Gastrocnemius medialis (tissue), 4 donors: Measurements from ENCODE around the gene KCNB1. TPM values are rescaled to one million over a fixed set of nuclear protein-coding genes. Genes with fewer than 3 reads are reported as not detected.

Source experiments
- ATAC-seq, 2 donors: fragments of 150-250 bp; one replicate each; pipeline ENCODE4 v1.9.1; 2016
- DNase-seq, 2 donors: peaks; one replicate each; pipeline ENCODE4 v3.0.0-alpha.2; 2019
- H3K27ac ChIP-seq, 4 donors: fragments of 200-600 bp; sonication (generic); 1 replicate in 1 of 4; 2 replicates in 3 of 4; pipeline ENCODE4 v1.5.1; 2016 to 2018; ENCODE audit warnings: mild to moderate bottlenecking in 2 of 4, moderate library complexity in 1 of 4
- H3K27me3 ChIP-seq, 3 donors: fragments of 200-600 bp; sonication (generic) in 2 of 3; 1 replicate in 1 of 3; 2 replicates in 2 of 3; pipeline versions ENCODE4 v1.5.1 to v1.6.0; 2016 to 2019; ENCODE audit warnings: mild to moderate bottlenecking in 1 of 3, moderate library complexity in 1 of 3
- H3K36me3 ChIP-seq, 2 donors: fragments of 200-600 bp; sonication (generic) in 1 of 2; one replicate each; pipeline ENCODE4 v1.5.1; 2017 to 2018
- H3K4me1 ChIP-seq, 2 donors: fragments of 200-600 bp; sonication (generic) in 1 of 2; one replicate each; pipeline ENCODE4 v1.5.1; 2016 to 2017; ENCODE audit warnings: mild to moderate bottlenecking in 2 of 2
- H3K4me3 ChIP-seq, 4 donors: fragments of 200-600 bp; sonication (generic) in 3 of 4; 1 replicate in 1 of 4; 2 replicates in 3 of 4; pipeline ENCODE4 v1.5.1; 2016 to 2019; ENCODE audit warnings: mild to moderate bottlenecking in 2 of 4
- H3K9me3 ChIP-seq, 3 donors: fragments of 200-600 bp; sonication (generic) in 2 of 3; 1 replicate in 1 of 3; 2 replicates in 2 of 3; pipeline ENCODE4 v1.5.1; 2016 to 2019
- POLR2A ChIP-seq, 2 donors: fragments of 450-650 bp; IDR thresholded peaks; one replicate each; pipeline ENCODE4 v1.6.1; 2017; ENCODE audit warnings: antibody characterized with exemption in 2 of 2, mild to moderate bottlenecking in 2 of 2, moderate library complexity in 2 of 2
- in situ Hi-C, 4 donors: fragments of 200-750 bp; cut with MboI; loops; one replicate each; pipeline versions ENCODE4 v1.15.0 to v1.8.0; 2017; ENCODE audit warnings: low sequenced_read_pairs in 4 of 4
- intact Hi-C: fragments of 100-400 bp; cut with DNase I; formaldehyde crosslinking; loops from one replicate; pipeline ENCODE4 v1.15.1; 2023; ENCODE audit warnings: low total_unique reads
- total RNA-seq, 4 donors: library from RNA; depleted of rRNA; stranded (reverse); fragments of >200 nt; gene quantifications; one replicate each; pipeline versions ENCODE4 v1.1.0 to v1.2.3, GENCODE V29; 2016
- TF ChIP-seq, protein P1 (sequence below), 5 experiments: fragments of 450-650 bp in 3 of 5; fragments of 200-600 bp in 2 of 5; sonication (generic) in 2 of 5; IDR thresholded peaks in 4 of 5; conservative IDR thresholded peaks in 1 of 5; 1 replicate in 4 of 5; 2 replicates in 1 of 5; pipeline ENCODE4 v1.5.1; 2016 to 2019; ENCODE audit warnings: antibody characterized with exemption in 5 of 5, mild to moderate bottlenecking in 3 of 5, moderate library complexity in 3 of 5

The KCNB1 gene
- total RNA-seq, 4 donors from 2014 or later = 6.6 to 34.7 (median 9.4) TPM

GRCh38 chr20:49319208-49319809 is 163.2 kb downstream of the KCNB1 start:
- Histone ChIP-seq H3K4me3 (peak overlapping the region; percentile 23 to 54 (median 39)), H3K27me3 (peaks cover 37 to 45% (median 40%) of the 10 kb centered on the region in 3 donors), H3K9me3 (no peaks in the 10 kb centered on the region), H3K36me3 (no peaks in the 10 kb centered on the region), H3K27ac (no peak overlapping the region), H3K4me1 (peaks cover 11 to 13% of the 10 kb centered on the region in 2 donors)
- no peak for TF ChIP-seq POLR2A (IDR thresholded peaks at IDR 0.05)
- TF ChIP-seq, protein P1, sequence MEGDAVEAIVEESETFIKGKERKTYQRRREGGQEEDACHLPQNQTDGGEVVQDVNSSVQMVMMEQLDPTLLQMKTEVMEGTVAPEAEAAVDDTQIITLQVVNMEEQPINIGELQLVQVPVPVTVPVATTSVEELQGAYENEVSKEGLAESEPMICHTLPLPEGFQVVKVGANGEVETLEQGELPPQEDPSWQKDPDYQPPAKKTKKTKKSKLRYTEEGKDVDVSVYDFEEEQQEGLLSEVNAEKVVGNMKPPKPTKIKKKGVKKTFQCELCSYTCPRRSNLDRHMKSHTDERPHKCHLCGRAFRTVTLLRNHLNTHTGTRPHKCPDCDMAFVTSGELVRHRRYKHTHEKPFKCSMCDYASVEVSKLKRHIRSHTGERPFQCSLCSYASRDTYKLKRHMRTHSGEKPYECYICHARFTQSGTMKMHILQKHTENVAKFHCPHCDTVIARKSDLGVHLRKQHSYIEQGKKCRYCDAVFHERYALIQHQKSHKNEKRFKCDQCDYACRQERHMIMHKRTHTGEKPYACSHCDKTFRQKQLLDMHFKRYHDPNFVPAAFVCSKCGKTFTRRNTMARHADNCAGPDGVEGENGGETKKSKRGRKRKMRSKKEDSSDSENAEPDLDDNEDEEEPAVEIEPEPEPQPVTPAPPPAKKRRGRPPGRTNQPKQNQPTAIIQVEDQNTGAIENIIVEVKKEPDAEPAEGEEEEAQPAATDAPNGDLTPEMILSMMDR (IDR thresholded peaks at IDR 0.05 in 4 of 5, conservative IDR thresholded peaks at IDR 0.05 in 1 of 5) = no peak
- no peak for ATAC-seq
- intact Hi-C loops (no loop called here), in situ Hi-C loops (no loop called here)
- no peak for DNase-seq

DNA sequence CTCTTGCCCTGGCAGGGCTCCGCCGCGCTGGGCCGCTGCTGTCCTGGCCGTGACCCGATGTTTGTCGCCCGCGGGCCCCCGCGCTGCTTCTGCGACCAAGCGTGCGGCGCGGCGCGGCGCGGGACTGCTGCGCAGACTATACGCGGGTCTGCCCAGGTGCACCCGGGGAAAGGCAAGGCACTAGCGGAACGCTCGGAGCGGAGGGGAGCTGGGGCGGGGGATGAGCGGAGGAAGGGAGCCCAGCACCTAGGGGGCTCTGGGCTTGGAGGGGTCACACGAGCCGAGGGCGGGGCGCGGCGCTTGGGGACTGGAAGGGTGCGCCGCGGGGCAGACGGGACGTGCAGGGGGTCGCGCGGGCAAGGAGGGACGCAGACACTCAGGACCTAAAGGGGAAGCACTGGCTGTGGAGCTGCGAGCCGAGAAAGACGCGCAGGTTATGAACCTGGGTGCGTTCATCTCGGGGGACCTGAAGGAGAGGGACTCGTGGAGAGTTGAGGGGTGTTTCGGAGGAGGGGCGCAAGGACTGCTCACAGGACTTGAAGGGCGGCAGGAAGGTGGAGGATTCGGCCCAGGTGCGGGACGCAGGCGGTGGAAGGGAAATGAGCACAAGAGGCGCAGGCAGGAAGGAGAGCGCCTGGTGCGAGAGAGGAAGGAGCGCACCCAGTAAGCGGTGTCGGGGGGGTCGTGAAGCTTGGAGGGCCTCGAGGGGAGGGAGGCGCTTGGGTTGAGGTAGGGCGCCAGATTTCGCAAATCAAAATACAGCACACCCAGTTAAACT is 163.8 kb downstream of the KCNB1 start:
- no peak for DNase-seq
- Histone ChIP-seq H3K27ac (no peak overlapping the region), H3K9me3 (no peaks in the 10 kb centered on the region), H3K4me3 (peak overlapping the region; percentile 23 to 54 (median 39)), H3K27me3 (peaks cover 37 to 45% (median 40%) of the 10 kb centered on the region in 3 donors), H3K4me1 (peaks cover 11 to 13% of the 10 kb centered on the region in 2 donors), H3K36me3 (no peaks in the 10 kb centered on the region)
- TF ChIP-seq POLR2A (IDR thresholded peaks at IDR 0.05) = no peak
- TF ChIP-seq, protein P1 (IDR thresholded peaks at IDR 0.05 in 4 of 5, conservative IDR thresholded peaks at IDR 0.05 in 1 of 5) = no peak
- ATAC-seq = peak in 1 of 2 donors; percentile 18
- in situ Hi-C loops = no loop called here
- intact Hi-C loops = no loop called here

GRCh38 chr20:49318091-49318429 is 164.4 kb downstream of the KCNB1 start:
- Histone ChIP-seq H3K9me3 (no peaks in the 10 kb centered on the region), H3K36me3 (no peaks in the 10 kb centered on the region), H3K27ac (no peak overlapping the region), H3K4me3 (peak overlapping the region; percentile 23 to 54 (median 39)), H3K27me3 (peaks cover 37 to 45% (median 40%) of the 10 kb centered on the region in 3 donors), H3K4me1 (peaks cover 11 to 13% of the 10 kb centered on the region in 2 donors)
- intact Hi-C loops (no loop called here), in situ Hi-C loops (no loop called here)
- TF ChIP-seq, protein P1 (IDR thresholded peaks at IDR 0.05 in 4 of 5, conservative IDR thresholded peaks at IDR 0.05 in 1 of 5) = no peak
- no peak for TF ChIP-seq POLR2A (IDR thresholded peaks at IDR 0.05)
- DNase-seq (no peak), ATAC-seq (no peak)

DNA sequence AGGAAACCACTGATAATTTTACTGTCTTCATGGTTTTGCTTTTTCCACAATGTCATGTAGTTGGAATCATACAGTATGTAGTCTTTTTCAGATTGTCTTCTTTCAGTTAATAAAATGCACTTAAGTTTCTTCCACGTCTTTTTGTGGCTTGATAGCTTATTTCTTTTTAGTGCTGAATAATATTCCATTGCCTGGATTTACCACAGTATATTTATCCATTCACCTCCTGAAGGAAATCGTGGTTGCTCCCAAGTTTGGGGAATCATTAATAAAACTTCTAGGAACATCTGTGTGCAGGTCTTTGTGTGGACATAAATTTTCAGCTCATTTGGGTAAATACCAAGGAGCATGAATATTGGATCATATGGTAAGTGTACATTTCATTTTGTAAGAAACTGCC is 165.8 kb downstream of the KCNB1 start:
- no peak overlapping the region for H3K27ac ChIP-seq
- DNase-seq (no peak), ATAC-seq (no peak)
- intact Hi-C loops (no loop called here), in situ Hi-C loops (no loop called here)
- peaks cover 11 to 13% of the 10 kb centered on the region in 2 donors for H3K4me1 ChIP-seq
- no peak for TF ChIP-seq POLR2A (IDR thresholded peaks at IDR 0.05)
- TF ChIP-seq, protein P1 (IDR thresholded peaks at IDR 0.05 in 4 of 5, conservative IDR thresholded peaks at IDR 0.05 in 1 of 5) = no peak
- no peaks in the 10 kb centered on the region for H3K9me3 ChIP-seq
- H3K27me3 ChIP-seq = peaks cover 37 to 45% (median 40%) of the 10 kb centered on the region in 3 donors
- no peak overlapping the region for H3K4me3 ChIP-seq
- no peaks in the 10 kb centered on the region for H3K36me3 ChIP-seq
